Neural cell (in vitro differentiated cells): ENCODE data around the gene FANCC.

ENCODE experiments used
- EP300 ChIP-seq: fragments of 450-650 bp; conservative IDR thresholded peaks from 2 replicates; pipeline ENCODE4 v1.6.1; 2014; ENCODE audit warnings: antibody characterized with exemption, mild to moderate bottlenecking, moderate library complexity; ENCODE audit not compliant: poor library complexity, severe bottlenecking
- EZH2 ChIP-seq: fragments of 200-600, 300-800 bp; shearing (Covaris generic), sonication (generic); IDR thresholded peaks from 2 replicates; pipeline ENCODE4 v1.6.1; 2014; ENCODE audit warnings: antibody characterized with exemption, low read length, borderline replicate concordance, mild to moderate bottlenecking; ENCODE audit not compliant: insufficient read depth, poor library complexity, severe bottlenecking
- POLR2AphosphoS5 ChIP-seq: IDR thresholded peaks from 2 replicates; pipeline ENCODE4 v1.6.1; 2012
- RAD21 ChIP-seq: fragments of 450-650 bp; conservative IDR thresholded peaks from 2 replicates; pipeline ENCODE4 v1.6.1; 2014; ENCODE audit warnings: antibody characterized with exemption, mild to moderate bottlenecking, moderate library complexity
- REST ChIP-seq: IDR thresholded peaks from 2 replicates; pipeline ENCODE4 v1.6.1; 2012; ENCODE audit warnings: borderline replicate concordance
- SMC3 ChIP-seq: fragments of 450-650 bp; conservative IDR thresholded peaks from 2 replicates; pipeline ENCODE4 v1.6.1; 2014; ENCODE audit warnings: antibody characterized with exemption, mild to moderate bottlenecking, moderate library complexity; ENCODE audit not compliant: poor library complexity
- TAF1 ChIP-seq: IDR thresholded peaks from 2 replicates; pipeline ENCODE4 v1.6.1; 2012; ENCODE audit warnings: low read depth
- TF ChIP-seq, protein P1 (sequence below): fragments of 450-650 bp; IDR thresholded peaks from 2 replicates; pipeline ENCODE4 v1.5.1; 2014; ENCODE audit warnings: antibody characterized with exemption, mild to moderate bottlenecking, moderate library complexity; ENCODE audit not compliant: poor library complexity, severe bottlenecking

- TF ChIP-seq, protein P1, sequence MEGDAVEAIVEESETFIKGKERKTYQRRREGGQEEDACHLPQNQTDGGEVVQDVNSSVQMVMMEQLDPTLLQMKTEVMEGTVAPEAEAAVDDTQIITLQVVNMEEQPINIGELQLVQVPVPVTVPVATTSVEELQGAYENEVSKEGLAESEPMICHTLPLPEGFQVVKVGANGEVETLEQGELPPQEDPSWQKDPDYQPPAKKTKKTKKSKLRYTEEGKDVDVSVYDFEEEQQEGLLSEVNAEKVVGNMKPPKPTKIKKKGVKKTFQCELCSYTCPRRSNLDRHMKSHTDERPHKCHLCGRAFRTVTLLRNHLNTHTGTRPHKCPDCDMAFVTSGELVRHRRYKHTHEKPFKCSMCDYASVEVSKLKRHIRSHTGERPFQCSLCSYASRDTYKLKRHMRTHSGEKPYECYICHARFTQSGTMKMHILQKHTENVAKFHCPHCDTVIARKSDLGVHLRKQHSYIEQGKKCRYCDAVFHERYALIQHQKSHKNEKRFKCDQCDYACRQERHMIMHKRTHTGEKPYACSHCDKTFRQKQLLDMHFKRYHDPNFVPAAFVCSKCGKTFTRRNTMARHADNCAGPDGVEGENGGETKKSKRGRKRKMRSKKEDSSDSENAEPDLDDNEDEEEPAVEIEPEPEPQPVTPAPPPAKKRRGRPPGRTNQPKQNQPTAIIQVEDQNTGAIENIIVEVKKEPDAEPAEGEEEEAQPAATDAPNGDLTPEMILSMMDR = no peak
- TF ChIP-seq EZH2 (no peak), RAD21 (no peak), EP300 (no peak), TAF1 (no peak), POLR2AphosphoS5 (no peak), SMC3 (no peak), REST (no peak)
Observed at GRCh38 chr9:95049761-95050160, 267.7 kb downstream of the FANCC start.
